GM12878 (cell line): ENCODE measurements around the gene PARP1. TPM values are rescaled to one million over a fixed set of nuclear protein-coding genes. Genes with fewer than 3 reads are reported as not detected.

Experiments used
- ATAC-seq: fragments of 200-7000 bp; cut with Tn5 transposase; 3 replicates; pipeline ENCODE4 v1.9.1; 2020; ENCODE audit warnings: mild to moderate bottlenecking, moderate library complexity
- BruUV-seq: library from RNA; stranded (reverse); fragments of 400-500 nt; replicated peaks from 2 replicates; lab custom pipeline; 2021; lab: Mats Ljungman, UMichigan
- CTCF ChIA-PET: fragments of 300-600 bp; sonication (Branson Sonifier 250); formaldehyde crosslinking; extraction: SDS; loops from one replicate; lab custom pipeline; 2021; ENCODE audit warnings: inconsistent platforms; lab: Yijun Ruan, JAX
- POLR2A ChIA-PET: fragments of 350-600 bp; formaldehyde crosslinking; extraction: SDS; loops from one replicate; lab custom pipeline; 2021; ENCODE audit warnings: inconsistent platforms; lab: Charles Lee
- RAD21 ChIA-PET: fragments of 300-600 bp; sonication (Branson Sonifier 250); formaldehyde crosslinking; loops from one replicate; lab custom pipeline; 2023; ENCODE audit warnings: antibody characterized with exemption; ENCODE audit not compliant: unreplicated experiment; lab: Charles Lee
- SMC1A ChIA-PET: fragments of 300-600 bp; sonication (Branson Sonifier 250); formaldehyde crosslinking; loops from one replicate; lab custom pipeline; 2023; ENCODE audit not compliant: unreplicated experiment, uncharacterized antibody; lab: Charles Lee
- DNase-seq: peaks from one replicate; pipeline ENCODE4 v3.0.0-alpha.2; 2011; ENCODE audit warnings: low read depth, low spot score
- FAIRE-seq: peaks from 3 replicates; lab custom pipeline; 2011; peaks lifted over from hg19 to GRCh38; lab: Jason Lieb, UNC
- H2AFZ ChIP-seq: 2 replicates; pipeline ENCODE4 v1.6.0; 2011; ENCODE audit warnings: low read depth, low read length, control low read depth; ENCODE audit not compliant: control insufficient read depth
- H3K27ac ChIP-seq: 2 replicates; pipeline ENCODE4 v1.5.1; 2011; ENCODE audit warnings: control low read depth; ENCODE audit not compliant: control insufficient read depth, insufficient read depth
- H3K27me3 ChIP-seq, 2 experiments: replicated peaks in 1 of 2; 2 replicates each; pipeline versions ENCODE4 v1.6.0 to v1.6.1; 2011; ENCODE audit warnings: low read length in 1 of 2; ENCODE audit not compliant: control insufficient read depth in 2 of 2, insufficient read depth in 2 of 2
- H3K36me3 ChIP-seq, 2 experiments: 2 replicates each; pipeline ENCODE4 v1.5.1; 2011; ENCODE audit warnings: low read length in 1 of 2; ENCODE audit not compliant: control insufficient read depth in 2 of 2, insufficient read depth in 2 of 2
- H3K4me1 ChIP-seq: 2 replicates; pipeline ENCODE4 v1.6.1; 2011; ENCODE audit warnings: mild to moderate bottlenecking, low read length, moderate library complexity, mixed read lengths; ENCODE audit not compliant: control insufficient read depth, insufficient read depth
- H3K4me2 ChIP-seq: 2 replicates; pipeline ENCODE4 v1.6.0; 2011; ENCODE audit warnings: control low read depth; ENCODE audit not compliant: control insufficient read depth, insufficient read depth
- H3K4me3 ChIP-seq: fragments of 200-600 bp; sonication (generic); 2 replicates; pipeline ENCODE4 v1.5.1; 2016
- H3K79me2 ChIP-seq: 2 replicates; pipeline ENCODE4 v1.6.0; 2011; ENCODE audit warnings: low read length; ENCODE audit not compliant: control insufficient read depth, insufficient read depth
- H3K9ac ChIP-seq: 2 replicates; pipeline ENCODE4 v1.8.0; 2011; ENCODE audit warnings: low read length, control low read depth, mixed read lengths; ENCODE audit not compliant: control insufficient read depth, insufficient read depth
- H3K9me3 ChIP-seq: replicated peaks from 3 replicates; pipeline ENCODE4 v1.5.1; 2011; ENCODE audit warnings: mild to moderate bottlenecking, low read length; ENCODE audit not compliant: control insufficient read depth, insufficient read depth
- H4K20me1 ChIP-seq: 2 replicates; pipeline ENCODE4 v1.6.0; 2011; ENCODE audit not compliant: control insufficient read depth, insufficient read depth
- EGR1 ChIP-seq, 2 experiments: IDR thresholded peaks; 1 replicate in 1 of 2; 2 replicates in 1 of 2; pipeline ENCODE4 v1.6.1; 2011 to 2012; ENCODE audit warnings: low read depth in 2 of 2, low read length in 2 of 2, borderline replicate concordance in 1 of 2, mild to moderate bottlenecking in 1 of 2, moderate library complexity in 1 of 2
- ESRRA ChIP-seq: IDR thresholded peaks from 2 replicates; pipeline ENCODE4 v1.6.1; 2012; ENCODE audit warnings: mild to moderate bottlenecking, low read length, improper control_type of control experiment
- ETV6 ChIP-seq, 2 experiments: fragments of 450-650 bp in 1 of 2; IDR thresholded peaks in 1 of 2; conservative IDR thresholded peaks in 1 of 2; 2 replicates each; pipeline ENCODE4 v1.6.1; 2014; ENCODE audit warnings: antibody characterized with exemption in 1 of 2, borderline replicate concordance in 1 of 2, low read depth in 1 of 2, mild to moderate bottlenecking in 1 of 2, moderate library complexity in 1 of 2
- KLF5 ChIP-seq: fragments of 450-650 bp; IDR thresholded peaks from 2 replicates; pipeline ENCODE4 v1.6.1; 2014; ENCODE audit warnings: mild to moderate bottlenecking; ENCODE audit not compliant: partially characterized antibody
- MEF2A ChIP-seq: IDR thresholded peaks from 2 replicates; pipeline ENCODE4 v1.6.1; 2011; ENCODE audit warnings: low read depth, mild to moderate bottlenecking, low read length, moderate library complexity; ENCODE audit not compliant: insufficient read depth
- NKRF ChIP-seq: fragments of 450-650 bp; conservative IDR thresholded peaks from 2 replicates; pipeline ENCODE4 v1.6.1; 2017; ENCODE audit warnings: mild to moderate bottlenecking, moderate library complexity
- SREBF1 ChIP-seq: IDR thresholded peaks from 2 replicates; pipeline ENCODE4 v1.6.1; 2012; ENCODE audit warnings: mild to moderate bottlenecking, low read length
- TARDBP ChIP-seq: IDR thresholded peaks from 2 replicates; pipeline ENCODE4 v1.6.1; 2016; ENCODE audit warnings: borderline replicate concordance
- WGBS: methylation state at CpG from one replicate; pipeline ENCODE4 v1.1.6; 2016; ENCODE audit warnings: low lambda C conversion rate; ENCODE audit not compliant: insufficient replicate concordance, insufficient coverage; ENCODE audit errors: missing lambda C conversion rate; 5-methylcytosine and 5-hydroxymethylcytosine counted together
- in situ Hi-C: fragments of 300-500 bp; cut with MboI; formaldehyde crosslinking; loops from 9 replicates; pipeline ENCODE4 v1.14.3; 2018; ENCODE audit warnings: mixed read lengths
- intact Hi-C: fragments of 100-400 bp; cut with micrococcal nuclease; formaldehyde crosslinking; loops from one replicate; pipeline ENCODE4 v1.14.2; 2022; ENCODE audit not compliant: unreplicated experiment
- polyA plus RNA-seq, 11 experiments: library from polyadenylated mRNA; depleted of rRNA in 4 of 11; unstranded in 6 of 11; stranded (reverse) in 5 of 11; fragments of >200 nt; fragmentation: Nextera tagmentation in 4 of 11; fragmentation: Illumina TruSeq in 1 of 11; extraction: Ambion mirVana in 4 of 11; extraction: Trizol in 1 of 11; gene quantifications; 1 replicate in 1 of 11; 2 replicates in 10 of 11; pipeline versions ENCODE4 v1.2.1 to v1.2.3, GENCODE V29; 2011 to 2016; ENCODE audit warnings: inconsistent platforms in 2 of 11, missing spikeins in 2 of 11, low read depth in 1 of 11
- total RNA-seq, 4 experiments: library from RNA; depleted of rRNA in 3 of 4; stranded (reverse); fragments of >200 nt in 3 of 4; fragmentation: Illumina TruSeq in 1 of 4; extraction: Trizol in 1 of 4; gene quantifications; 2 replicates each; pipeline versions ENCODE4 v1.2.1 to v1.2.3, GENCODE V29; 2013 to 2021
- TF ChIP-seq, protein P1 (sequence below): fragments of 450-650 bp; IDR thresholded peaks from 2 replicates; pipeline ENCODE4 v1.6.1; 2018; ENCODE audit warnings: mild to moderate bottlenecking, low read depth, moderate library complexity; ENCODE audit not compliant: partially characterized antibody
- TF ChIP-seq, protein P2 (sequence below): fragments of 450-650 bp; IDR thresholded peaks from 2 replicates; pipeline ENCODE4 v1.6.1; 2016; ENCODE audit warnings: mild to moderate bottlenecking, moderate library complexity, borderline replicate concordance
- TF ChIP-seq, protein P3 (sequence below): IDR thresholded peaks from 2 replicates; pipeline ENCODE4 v1.6.1; 2011; ENCODE audit warnings: borderline replicate concordance, low read depth, mild to moderate bottlenecking, moderate library complexity, mixed read lengths, low read length; ENCODE audit not compliant: insufficient read depth; ENCODE audit errors: extremely low read length

The PARP1 gene
- total and polyA plus RNA-seq, 10 of the 15 experiments (the other 5 are each of a cell fraction or from before 2014, with no cell fraction given): 113 to 287 (median 265) TPM

GRCh38 chr1:226397011-226397926 is 10.6 kb downstream of the PARP1 start:
- no peak overlapping the region for H3K9ac ChIP-seq
- H3K9me3 ChIP-seq: no peaks in the 10 kb centered on the region
- in situ Hi-C loops (no loop called here), intact Hi-C loops (no loop called here)
- H4K20me1 ChIP-seq: 0 out of 2 replicates have a peak, but pooled peaks cover 4% of the 10 kb centered on the region
- peaks cover 4% of the 10 kb centered on the region; the same call in 1 of the 2 replicates for H3K4me1 ChIP-seq
- FAIRE-seq (no peak), DNase-seq (no peak), ATAC-seq (no peak)
- no peaks in the 10 kb centered on the region for H3K27me3 ChIP-seq
- H3K79me2 ChIP-seq: peaks cover 40% of the 10 kb centered on the region
- WGBS: 95% methylated on average over 8 of the region's 8 CpGs
- SMC1A ChIA-PET: interaction anchor here (0.7 kb wide), 1 partner anchor 11 kb away, joined by 3 read pairs; no protein-coding TSS in a partner anchor
- H3K27ac ChIP-seq: no peak overlapping the region
- BruUV-seq: TSS peak; percentile 13
- peaks cover 14 to 35% of the 10 kb centered on the region in 2 experiments for H3K36me3 ChIP-seq
- no peak overlapping the region for H3K4me3 ChIP-seq
- RAD21 ChIA-PET: no interaction called here
- no peak overlapping the region for H2AFZ ChIP-seq
- no peak overlapping the region for H3K4me2 ChIP-seq
- POLR2A ChIA-PET: interaction anchor here (0.7 kb wide), 1 partner anchor 24 kb away, joined by 5 read pairs; no protein-coding TSS in a partner anchor
- CTCF ChIA-PET: no interaction called here
- TF ChIP-seq ESRRA (no peak), EGR1 (IDR thresholded peaks at IDR 0.05; ENCODE audit: borderline replicate concordance in 1 of 2, low read depth in 2 of 2, low read length in 2 of 2) (no peak), TARDBP (no peak), MEF2A (no peak), SREBF1 (no peak), KLF5 (no peak), ETV6 (conservative IDR thresholded peaks at IDR 0.05 in 1 of 2, IDR thresholded peaks at IDR 0.05 in 1 of 2; ENCODE audit: borderline replicate concordance in 1 of 2, low read depth in 1 of 2) (no peak), NKRF (no peak)
- TF ChIP-seq, protein P1, sequence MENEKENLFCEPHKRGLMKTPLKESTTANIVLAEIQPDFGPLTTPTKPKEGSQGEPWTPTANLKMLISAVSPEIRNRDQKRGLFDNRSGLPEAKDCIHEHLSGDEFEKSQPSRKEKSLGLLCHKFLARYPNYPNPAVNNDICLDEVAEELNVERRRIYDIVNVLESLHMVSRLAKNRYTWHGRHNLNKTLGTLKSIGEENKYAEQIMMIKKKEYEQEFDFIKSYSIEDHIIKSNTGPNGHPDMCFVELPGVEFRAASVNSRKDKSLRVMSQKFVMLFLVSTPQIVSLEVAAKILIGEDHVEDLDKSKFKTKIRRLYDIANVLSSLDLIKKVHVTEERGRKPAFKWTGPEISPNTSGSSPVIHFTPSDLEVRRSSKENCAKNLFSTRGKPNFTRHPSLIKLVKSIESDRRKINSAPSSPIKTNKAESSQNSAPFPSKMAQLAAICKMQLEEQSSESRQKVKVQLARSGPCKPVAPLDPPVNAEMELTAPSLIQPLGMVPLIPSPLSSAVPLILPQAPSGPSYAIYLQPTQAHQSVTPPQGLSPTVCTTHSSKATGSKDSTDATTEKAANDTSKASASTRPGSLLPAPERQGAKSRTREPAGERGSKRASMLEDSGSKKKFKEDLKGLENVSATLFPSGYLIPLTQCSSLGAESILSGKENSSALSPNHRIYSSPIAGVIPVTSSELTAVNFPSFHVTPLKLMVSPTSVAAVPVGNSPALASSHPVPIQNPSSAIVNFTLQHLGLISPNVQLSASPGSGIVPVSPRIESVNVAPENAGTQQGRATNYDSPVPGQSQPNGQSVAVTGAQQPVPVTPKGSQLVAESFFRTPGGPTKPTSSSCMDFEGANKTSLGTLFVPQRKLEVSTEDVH: no peak
- TF ChIP-seq, protein P2, sequence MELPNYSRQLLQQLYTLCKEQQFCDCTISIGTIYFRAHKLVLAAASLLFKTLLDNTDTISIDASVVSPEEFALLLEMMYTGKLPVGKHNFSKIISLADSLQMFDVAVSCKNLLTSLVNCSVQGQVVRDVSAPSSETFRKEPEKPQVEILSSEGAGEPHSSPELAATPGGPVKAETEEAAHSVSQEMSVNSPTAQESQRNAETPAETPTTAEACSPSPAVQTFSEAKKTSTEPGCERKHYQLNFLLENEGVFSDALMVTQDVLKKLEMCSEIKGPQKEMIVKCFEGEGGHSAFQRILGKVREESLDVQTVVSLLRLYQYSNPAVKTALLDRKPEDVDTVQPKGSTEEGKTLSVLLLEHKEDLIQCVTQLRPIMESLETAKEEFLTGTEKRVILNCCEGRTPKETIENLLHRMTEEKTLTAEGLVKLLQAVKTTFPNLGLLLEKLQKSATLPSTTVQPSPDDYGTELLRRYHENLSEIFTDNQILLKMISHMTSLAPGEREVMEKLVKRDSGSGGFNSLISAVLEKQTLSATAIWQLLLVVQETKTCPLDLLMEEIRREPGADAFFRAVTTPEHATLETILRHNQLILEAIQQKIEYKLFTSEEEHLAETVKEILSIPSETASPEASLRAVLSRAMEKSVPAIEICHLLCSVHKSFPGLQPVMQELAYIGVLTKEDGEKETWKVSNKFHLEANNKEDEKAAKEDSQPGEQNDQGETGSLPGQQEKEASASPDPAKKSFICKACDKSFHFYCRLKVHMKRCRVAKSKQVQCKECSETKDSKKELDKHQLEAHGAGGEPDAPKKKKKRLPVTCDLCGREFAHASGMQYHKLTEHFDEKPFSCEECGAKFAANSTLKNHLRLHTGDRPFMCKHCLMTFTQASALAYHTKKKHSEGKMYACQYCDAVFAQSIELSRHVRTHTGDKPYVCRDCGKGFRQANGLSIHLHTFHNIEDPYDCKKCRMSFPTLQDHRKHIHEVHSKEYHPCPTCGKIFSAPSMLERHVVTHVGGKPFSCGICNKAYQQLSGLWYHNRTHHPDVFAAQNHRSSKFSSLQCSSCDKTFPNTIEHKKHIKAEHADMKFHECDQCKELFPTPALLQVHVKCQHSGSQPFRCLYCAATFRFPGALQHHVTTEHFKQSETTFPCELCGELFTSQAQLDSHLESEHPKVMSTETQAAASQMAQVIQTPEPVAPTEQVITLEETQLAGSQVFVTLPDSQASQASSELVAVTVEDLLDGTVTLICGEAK: no peak
- TF ChIP-seq, protein P3, sequence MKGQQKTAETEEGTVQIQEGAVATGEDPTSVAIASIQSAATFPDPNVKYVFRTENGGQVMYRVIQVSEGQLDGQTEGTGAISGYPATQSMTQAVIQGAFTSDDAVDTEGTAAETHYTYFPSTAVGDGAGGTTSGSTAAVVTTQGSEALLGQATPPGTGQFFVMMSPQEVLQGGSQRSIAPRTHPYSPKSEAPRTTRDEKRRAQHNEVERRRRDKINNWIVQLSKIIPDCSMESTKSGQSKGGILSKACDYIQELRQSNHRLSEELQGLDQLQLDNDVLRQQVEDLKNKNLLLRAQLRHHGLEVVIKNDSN: no peak
